Measurements from ENCODE around the gene BMP2K. TPM values are rescaled to one million over a fixed set of nuclear protein-coding genes. Genes with fewer than 3 reads are reported as not detected.

The BMP2K gene
- total RNA-seq, 5 donors from 2014 or later (not counting 1 experiment from before 2014, with no cell fraction given), result 6.7 to 13.4 (median 12.1) TPM

- peaks cover 16% of the 10 kb centered on the region for H3K36me3 Mint-ChIP-seq
- Histone ChIP-seq H3K36me3 (ENCODE audit: control insufficient read depth in 2 of 2, extremely low read depth in 1 of 2, insufficient read depth in 1 of 2, low read length in 1 of 2) (peaks cover 0 to 3% of the 10 kb centered on the region in 2 donors), H3K4me3 (ENCODE audit: control insufficient read depth in 1 of 2, extremely low read depth in 1 of 2, low read length in 1 of 2) (no peak overlapping the region), H3K27me3 (replicated peaks in 1 of 2; ENCODE audit: control insufficient read depth in 2 of 2, extremely low read depth in 1 of 2, insufficient read depth in 2 of 2, low read length in 1 of 2) (no peaks in the 10 kb centered on the region), H3K27ac (ENCODE audit: low read length) (no peak overlapping the region), H3K4me1 (ENCODE audit: control insufficient read depth in 1 of 2, extremely low read depth in 1 of 2, insufficient read depth in 2 of 2, low read length in 2 of 2) (no peaks in the 10 kb centered on the region), H3K9me3 (no peaks in the 10 kb centered on the region)
- ATAC-seq (replicated peaks in 1 of 4) (no peak), DNase-seq (no peak)
- H3K27me3 Mint-ChIP-seq, result no peaks in the 10 kb centered on the region
- ChIA-PET POLR2A (no interaction called here), CTCF (interaction anchor here in 1 of 2 donors (0.9 kb wide), 1 partner anchor 73 kb away, joined by 3 read pairs; no protein-coding TSS in a partner anchor)
- WGBS (ENCODE audit: insufficient coverage), result no CpG with 5 or more reads among the region's 1 CpG
- no peak overlapping the region for H3K27ac Mint-ChIP-seq
- no peaks in the 10 kb centered on the region for H3K9me3 Mint-ChIP-seq
- H3K4me3 Mint-ChIP-seq, result no peak overlapping the region
- peaks cover 0 to 2% (median 0%) of the 10 kb centered on the region in 3 donors for H3K4me1 Mint-ChIP-seq
Observed at GRCh38 chr4:78878031-78878430, 101.9 kb downstream of the BMP2K start.

- Mint-ChIP-seq H3K4me3 (no peak overlapping the region), H3K27ac (no peak overlapping the region), H3K9me3 (no peaks in the 10 kb centered on the region), H3K27me3 (no peaks in the 10 kb centered on the region), H3K36me3 (no peaks in the 10 kb centered on the region), H3K4me1 (peaks cover 0 to 2% (median 0%) of the 10 kb centered on the region in 3 donors)
- Histone ChIP-seq H3K4me3 (ENCODE audit: control insufficient read depth in 1 of 2, extremely low read depth in 1 of 2, low read length in 1 of 2) (no peak overlapping the region), H3K36me3 (ENCODE audit: control insufficient read depth in 2 of 2, extremely low read depth in 1 of 2, insufficient read depth in 1 of 2, low read length in 1 of 2) (peaks cover 0 to 3% of the 10 kb centered on the region in 2 donors), H3K27me3 (replicated peaks in 1 of 2; ENCODE audit: control insufficient read depth in 2 of 2, extremely low read depth in 1 of 2, insufficient read depth in 2 of 2, low read length in 1 of 2) (no peaks in the 10 kb centered on the region), H3K27ac (ENCODE audit: low read length) (no peak overlapping the region), H3K9me3 (no peaks in the 10 kb centered on the region), H3K4me1 (ENCODE audit: control insufficient read depth in 1 of 2, extremely low read depth in 1 of 2, insufficient read depth in 2 of 2, low read length in 2 of 2) (no peaks in the 10 kb centered on the region)
- POLR2A ChIA-PET, result no interaction called here
- CTCF ChIA-PET, result no interaction called here
- no peak for ATAC-seq (replicated peaks in 1 of 4)
- no peak for DNase-seq
Observed at GRCh38 chr4:78880874-78881492, 104.8 kb downstream of the BMP2K start.

GRCh38 chr4:78885598-78885997 lies 109.4 kb downstream of the BMP2K start:
- H3K4me3 ChIP-seq (ENCODE audit: control insufficient read depth in 1 of 2, extremely low read depth in 1 of 2, low read length in 1 of 2), result no peak overlapping the region
- H3K9me3 ChIP-seq, result no peaks in the 10 kb centered on the region
- no peaks in the 10 kb centered on the region for H3K9me3 Mint-ChIP-seq
- H3K4me1 Mint-ChIP-seq, result peaks cover 0 to 7% (median 6%) of the 10 kb centered on the region in 3 donors
- DNase-seq (no peak), ATAC-seq (replicated peaks in 1 of 4) (no peak)
- ChIA-PET POLR2A (no interaction called here), CTCF (no interaction called here)
- no peaks in the 10 kb centered on the region for H3K27me3 Mint-ChIP-seq
- no peaks in the 10 kb centered on the region for H3K4me1 ChIP-seq (ENCODE audit: control insufficient read depth in 1 of 2, extremely low read depth in 1 of 2, insufficient read depth in 2 of 2, low read length in 2 of 2)
- H3K27ac ChIP-seq (ENCODE audit: low read length), result no peak overlapping the region
- no peak overlapping the region for H3K4me3 Mint-ChIP-seq
- H3K36me3 ChIP-seq (ENCODE audit: control insufficient read depth in 2 of 2, extremely low read depth in 1 of 2, insufficient read depth in 1 of 2, low read length in 1 of 2), result no peaks in the 10 kb centered on the region
- no peak overlapping the region for H3K27ac Mint-ChIP-seq
- no peaks in the 10 kb centered on the region for H3K27me3 ChIP-seq (replicated peaks in 1 of 2; ENCODE audit: control insufficient read depth in 2 of 2, extremely low read depth in 1 of 2, insufficient read depth in 2 of 2, low read length in 1 of 2)
- H3K36me3 Mint-ChIP-seq, result peaks cover 18% of the 10 kb centered on the region

- POLR2A ChIA-PET, result no interaction called here
- CTCF ChIA-PET, result no interaction called here
- no peak for DNase-seq
- Mint-ChIP-seq H3K27me3 (no peaks in the 10 kb centered on the region), H3K36me3 (peaks cover 37% of the 10 kb centered on the region), H3K27ac (no peak overlapping the region), H3K4me3 (no peak overlapping the region), H3K9me3 (no peaks in the 10 kb centered on the region), H3K4me1 (peaks cover 0 to 9% (median 7%) of the 10 kb centered on the region in 3 donors)
- Histone ChIP-seq H3K36me3 (ENCODE audit: control insufficient read depth in 2 of 2, extremely low read depth in 1 of 2, insufficient read depth in 1 of 2, low read length in 1 of 2) (no peaks in the 10 kb centered on the region), H3K4me3 (ENCODE audit: control insufficient read depth in 1 of 2, extremely low read depth in 1 of 2, low read length in 1 of 2) (no peak overlapping the region), H3K27ac (ENCODE audit: low read length) (no peak overlapping the region), H3K4me1 (ENCODE audit: control insufficient read depth in 1 of 2, extremely low read depth in 1 of 2, insufficient read depth in 2 of 2, low read length in 2 of 2) (no peaks in the 10 kb centered on the region), H3K27me3 (replicated peaks in 1 of 2; ENCODE audit: control insufficient read depth in 2 of 2, extremely low read depth in 1 of 2, insufficient read depth in 2 of 2, low read length in 1 of 2) (no peaks in the 10 kb centered on the region), H3K9me3 (no peaks in the 10 kb centered on the region)
- no peak for ATAC-seq (replicated peaks in 1 of 4)
Observed at GRCh38 chr4:78889955-78890354, 113.8 kb downstream of the BMP2K start.

GRCh38 chr4:78899302-78899701 lies 123.2 kb downstream of the BMP2K start:
- Histone ChIP-seq H3K4me3 (ENCODE audit: control insufficient read depth in 1 of 2, extremely low read depth in 1 of 2, low read length in 1 of 2) (no peak overlapping the region), H3K27ac (ENCODE audit: low read length) (no peak overlapping the region), H3K4me1 (ENCODE audit: control insufficient read depth in 1 of 2, extremely low read depth in 1 of 2, insufficient read depth in 2 of 2, low read length in 2 of 2) (no peaks in the 10 kb centered on the region), H3K27me3 (replicated peaks in 1 of 2; ENCODE audit: control insufficient read depth in 2 of 2, extremely low read depth in 1 of 2, insufficient read depth in 2 of 2, low read length in 1 of 2) (no peaks in the 10 kb centered on the region), H3K9me3 (no peaks in the 10 kb centered on the region), H3K36me3 (ENCODE audit: control insufficient read depth in 2 of 2, extremely low read depth in 1 of 2, insufficient read depth in 1 of 2, low read length in 1 of 2) (no peaks in the 10 kb centered on the region)
- Mint-ChIP-seq H3K27me3 (no peaks in the 10 kb centered on the region), H3K4me3 (no peak overlapping the region), H3K9me3 (no peaks in the 10 kb centered on the region), H3K27ac (no peak overlapping the region), H3K36me3 (peaks cover 23% of the 10 kb centered on the region), H3K4me1 (no peaks in the 10 kb centered on the region)
- POLR2A ChIA-PET, result no interaction called here
- ATAC-seq (replicated peaks in 1 of 4) (no peak), DNase-seq (no peak)
- CTCF ChIA-PET, result no interaction called here

- H3K4me3 ChIP-seq (ENCODE audit: control insufficient read depth in 1 of 2, extremely low read depth in 1 of 2, low read length in 1 of 2), result no peak overlapping the region
- H3K4me3 Mint-ChIP-seq, result no peak overlapping the region
- H3K4me1 ChIP-seq (ENCODE audit: control insufficient read depth in 1 of 2, extremely low read depth in 1 of 2, insufficient read depth in 2 of 2, low read length in 2 of 2), result no peaks in the 10 kb centered on the region
- no peaks in the 10 kb centered on the region for H3K9me3 Mint-ChIP-seq
- no peaks in the 10 kb centered on the region for H3K4me1 Mint-ChIP-seq
- H3K36me3 ChIP-seq (ENCODE audit: control insufficient read depth in 2 of 2, extremely low read depth in 1 of 2, insufficient read depth in 1 of 2, low read length in 1 of 2), result no peaks in the 10 kb centered on the region
- no peak overlapping the region for H3K27ac ChIP-seq (ENCODE audit: low read length)
- ChIA-PET CTCF (no interaction called here), POLR2A (no interaction called here)
- DNase-seq, result no peak
- no peak for ATAC-seq (replicated peaks in 1 of 4)
- H3K36me3 Mint-ChIP-seq, result peaks cover 14% of the 10 kb centered on the region
- no peak overlapping the region for H3K27ac Mint-ChIP-seq
- H3K27me3 Mint-ChIP-seq, result no peaks in the 10 kb centered on the region
- no peaks in the 10 kb centered on the region for H3K27me3 ChIP-seq (replicated peaks in 1 of 2; ENCODE audit: control insufficient read depth in 2 of 2, extremely low read depth in 1 of 2, insufficient read depth in 2 of 2, low read length in 1 of 2)
- no peaks in the 10 kb centered on the region for H3K9me3 ChIP-seq
- no CpG with 5 or more reads among the region's 2 CpGs for WGBS (ENCODE audit: insufficient coverage)
Observed at GRCh38 chr4:78901882-78902281, 125.7 kb downstream of the BMP2K start.

- no peak overlapping the region for H3K27ac Mint-ChIP-seq
Observed at GRCh38 chr4:78902298-78902697, 126.1 kb downstream of the BMP2K start.

More at GRCh38 chr4:78902298-78902697, 126.1 kb downstream of the BMP2K start:
- H3K27me3 Mint-ChIP-seq, result no peaks in the 10 kb centered on the region
- no peak overlapping the region for H3K4me3 Mint-ChIP-seq
- DNase-seq (no peak), ATAC-seq (replicated peaks in 1 of 4) (no peak)
- no peaks in the 10 kb centered on the region for H3K9me3 ChIP-seq
- peaks cover 14% of the 10 kb centered on the region for H3K36me3 Mint-ChIP-seq
- no peaks in the 10 kb centered on the region for H3K27me3 ChIP-seq (replicated peaks in 1 of 2; ENCODE audit: control insufficient read depth in 2 of 2, extremely low read depth in 1 of 2, insufficient read depth in 2 of 2, low read length in 1 of 2)
- no peaks in the 10 kb centered on the region for H3K9me3 Mint-ChIP-seq
- H3K27ac ChIP-seq (ENCODE audit: low read length), result no peak overlapping the region
- POLR2A ChIA-PET, result no interaction called here
- H3K4me1 ChIP-seq (ENCODE audit: control insufficient read depth in 1 of 2, extremely low read depth in 1 of 2, insufficient read depth in 2 of 2, low read length in 2 of 2), result no peaks in the 10 kb centered on the region
- no peaks in the 10 kb centered on the region for H3K36me3 ChIP-seq (ENCODE audit: control insufficient read depth in 2 of 2, extremely low read depth in 1 of 2, insufficient read depth in 1 of 2, low read length in 1 of 2)
- CTCF ChIA-PET, result no interaction called here
- WGBS (ENCODE audit: insufficient coverage), result no CpG with 5 or more reads among the region's 1 CpG
- H3K4me3 ChIP-seq (ENCODE audit: control insufficient read depth in 1 of 2, extremely low read depth in 1 of 2, low read length in 1 of 2), result no peak overlapping the region
- H3K4me1 Mint-ChIP-seq, result no peaks in the 10 kb centered on the region

Measured in T-cell (primary cell).